Naive B cell (primary cell): ENCODE measurements around the gene FRMD3. TPM values are rescaled to one million over a fixed set of nuclear protein-coding genes. Genes with fewer than 3 reads are reported as not detected.

Source experiments
- polyA plus RNA-seq, 6 donors: library from polyadenylated mRNA; unstranded; fragments of 300-500 nt; fragmentation: Illumina TruSeq; gene quantifications; one replicate each; pipeline ENCODE4 v1.2.3, GENCODE V29; 2021; ENCODE audit warnings: low read depth in 6 of 6

Gene FRMD3
- polyA plus RNA-seq, 6 donors from 2014 or later, result 0.36 to 3.0 (median 1.4) TPM; not detected in 1

Other genes starting within 250 kb of the FRMD3 start
- gene IDNK, start 84.7 kb upstream of the FRMD3 start, polyA plus RNA-seq, result 10 to 100 TPM; 16.4 to 44.8 (median 25.5) TPM
- 10 to 100 TPM; 63.4 to 82.8 (median 70.2) TPM for gene UBQLN1, start 169.6 kb upstream of the FRMD3 start, polyA plus RNA-seq